Astrocyte of the spinal cord (primary cell): ENCODE measurements around the gene SRPX.

Source experiments
- DNase-seq: peaks from one replicate; pipeline ENCODE4 v3.0.0; 2011; ENCODE audit warnings: low read depth, low spot score
- H3K4me3 ChIP-seq: 2 replicates; pipeline ENCODE4 v1.5.1; 2011; ENCODE audit warnings: low read depth, mild to moderate bottlenecking, low read length, moderate library complexity
- CTCF ChIP-seq: IDR thresholded peaks from 2 replicates; pipeline ENCODE4 v1.5.1; 2012; ENCODE audit warnings: low read depth, mild to moderate bottlenecking, low read length, inconsistent platforms
- in situ Hi-C: cut with HindIII; loops from 2 replicates; pipeline ENCODE4 v1.10.0; 2017; ENCODE audit warnings: low sequenced_read_pairs

Gene SRPX

DNA sequence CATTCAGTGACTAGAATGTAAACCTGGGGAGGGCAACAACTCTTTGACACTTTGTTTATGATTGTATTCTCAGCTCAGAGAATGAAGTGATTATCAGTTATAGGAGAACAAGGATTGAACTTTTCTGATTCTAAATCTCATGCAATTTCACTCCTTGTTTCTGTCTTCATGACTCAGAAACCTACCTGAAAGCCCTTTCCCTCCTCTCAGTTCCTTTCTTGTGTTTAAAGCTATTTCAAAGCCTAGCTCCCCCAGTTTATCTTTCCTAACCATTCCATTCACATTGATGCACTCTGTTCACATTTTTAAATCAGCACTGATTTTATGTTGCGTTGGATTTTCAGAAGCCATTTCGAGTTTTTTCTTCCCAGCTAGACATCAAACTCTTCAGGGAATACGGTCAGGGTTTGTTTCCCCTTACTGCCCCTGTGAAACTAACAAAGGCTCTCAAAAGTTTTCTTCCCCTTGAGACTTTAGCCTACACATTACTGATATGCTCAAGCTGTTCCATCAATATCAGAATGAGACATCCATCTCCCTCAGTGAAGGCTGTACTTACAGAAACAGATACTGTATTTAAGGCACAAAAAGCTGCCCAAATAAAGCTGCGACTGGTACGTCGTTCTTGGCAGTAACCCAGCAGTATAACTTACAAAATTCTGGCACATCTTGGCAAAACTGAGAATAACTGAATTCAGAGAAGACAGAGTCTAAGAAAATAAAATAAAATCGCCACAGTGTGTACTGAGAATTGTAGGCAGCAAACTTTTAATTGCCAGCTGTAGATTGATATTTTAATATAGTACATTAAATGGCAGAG lies 31.0 kb downstream of the SRPX start:
- DNase-seq, result no peak
- TF ChIP-seq CTCF, result no peak
- no peak overlapping the region for H3K4me3 ChIP-seq
- in situ Hi-C loops, result no loop called here

DNA sequence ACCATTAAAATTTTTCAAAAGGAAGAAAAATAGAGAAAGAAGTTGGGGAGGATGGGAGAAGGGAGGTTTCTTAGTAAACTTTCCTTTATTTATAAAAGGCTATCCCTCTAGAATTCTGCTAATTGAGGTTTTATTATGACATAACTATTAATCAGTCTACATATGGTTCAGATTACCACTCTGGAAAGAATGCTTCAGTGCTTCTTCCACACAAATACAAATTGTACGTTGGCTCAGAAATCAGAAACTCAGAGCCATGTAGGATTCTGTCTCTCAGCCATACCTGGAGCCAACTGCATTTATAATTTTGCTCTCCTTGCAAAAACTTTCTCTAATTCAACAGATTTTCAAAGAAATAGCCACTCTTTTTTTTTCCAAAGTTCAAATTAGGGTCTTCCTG lies 37.1 kb downstream of the SRPX start:
- in situ Hi-C loops, result no loop called here
- H3K4me3 ChIP-seq, result no peak overlapping the region
- peak; percentile 24 for DNase-seq
- TF ChIP-seq CTCF, result no peak

- TF ChIP-seq CTCF, result no peak
- in situ Hi-C loops, result no loop called here
- DNase-seq, result no peak
- no peak overlapping the region for H3K4me3 ChIP-seq
Observed at GRCh38 chrX:38181357-38181756, 39.3 kb downstream of the SRPX start.

- DNase-seq, result peak; percentile 26
- no peak overlapping the region for H3K4me3 ChIP-seq
- no peak for TF ChIP-seq CTCF
- in situ Hi-C loops, result no loop called here
Observed at GRCh38 chrX:38178396-38178795, 42.3 kb downstream of the SRPX start.

DNA sequence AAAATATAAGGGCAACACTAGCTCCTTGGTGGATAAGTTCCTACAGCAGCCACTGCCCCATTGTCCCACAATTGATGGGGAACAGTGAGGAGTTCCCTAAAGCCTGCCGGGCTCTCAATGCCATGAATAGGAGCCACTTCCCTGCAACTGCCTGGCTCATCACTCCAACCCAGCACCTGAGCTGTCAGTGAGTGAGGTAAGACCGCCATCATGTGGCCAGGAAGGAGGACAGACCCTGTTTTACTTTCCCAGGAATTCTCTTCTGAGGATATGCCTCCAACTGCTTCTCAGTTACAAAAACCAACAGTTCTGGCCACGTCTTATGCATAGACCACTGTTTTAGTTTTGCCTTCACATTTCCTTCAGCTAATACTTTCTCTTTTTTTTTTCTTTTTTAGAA lies 45.5 kb downstream of the SRPX start:
- no peak overlapping the region for H3K4me3 ChIP-seq
- peak; percentile 58 for TF ChIP-seq CTCF
- in situ Hi-C loops, result no loop called here
- DNase-seq, result peak; percentile 19

GRCh38 chrX:38172596-38172995 lies 48.1 kb downstream of the SRPX start:
- H3K4me3 ChIP-seq, result no peak overlapping the region
- no peak for DNase-seq
- no peak for TF ChIP-seq CTCF
- in situ Hi-C loops, result no loop called here
